SIG-M5 treated with dmso at 0.1 percent for 504 hours (cell line): Measurements from ENCODE around the gene MBP.
"Not testable (repeated sequence)": the region's sequence is repeated elsewhere in the genome, so short reads cannot be mapped to it uniquely, and the experiment has no call there.

Source experiments
- DNase-seq: peaks from one replicate; lab custom pipeline; 2025; ENCODE audit not compliant: unreplicated experiment; lab: John Stamatoyannopoulos, UW

MBP gene

DNA sequence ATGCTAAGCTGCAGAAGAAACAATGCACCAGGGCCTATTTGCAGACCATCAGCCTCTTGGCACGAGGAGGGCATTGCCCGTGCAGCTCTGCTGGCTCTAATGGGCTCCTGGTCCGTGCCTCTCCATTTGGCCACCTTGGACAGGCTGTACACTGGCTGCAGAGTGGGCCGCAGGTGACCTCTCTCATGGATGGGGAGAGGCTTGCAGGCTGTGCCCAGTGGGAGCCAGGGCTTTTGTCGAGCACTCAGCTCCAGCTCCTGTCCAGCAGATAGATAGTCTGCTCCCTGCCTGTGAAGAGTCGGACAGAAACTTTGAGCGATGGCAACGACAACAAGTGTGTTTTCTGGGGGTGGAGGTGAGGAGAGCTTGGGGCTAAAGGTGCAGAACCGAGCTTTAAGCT, 100.9 kb downstream of the MBP start:
- DNase-seq = no peak

DNA sequence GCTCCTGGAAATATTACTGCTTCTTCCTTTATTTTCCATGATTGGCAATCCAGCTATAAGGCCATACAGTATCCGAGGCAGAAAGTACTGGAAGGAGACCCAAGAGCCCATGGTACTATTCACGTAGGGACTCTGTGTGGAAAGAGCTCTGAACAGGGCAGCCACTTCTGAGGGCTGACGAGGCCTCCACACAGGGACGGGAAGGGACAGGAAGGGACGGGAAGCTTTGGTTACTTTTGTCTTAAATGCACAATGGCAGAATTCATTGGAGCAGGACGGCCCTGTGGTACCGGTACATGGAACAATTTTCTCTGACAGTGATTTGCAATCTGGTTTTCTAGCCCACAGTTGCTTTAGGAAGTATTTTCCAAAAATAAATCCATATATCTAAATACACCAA, 102.4 kb downstream of the MBP start:
- DNase-seq = no peak

DNA sequence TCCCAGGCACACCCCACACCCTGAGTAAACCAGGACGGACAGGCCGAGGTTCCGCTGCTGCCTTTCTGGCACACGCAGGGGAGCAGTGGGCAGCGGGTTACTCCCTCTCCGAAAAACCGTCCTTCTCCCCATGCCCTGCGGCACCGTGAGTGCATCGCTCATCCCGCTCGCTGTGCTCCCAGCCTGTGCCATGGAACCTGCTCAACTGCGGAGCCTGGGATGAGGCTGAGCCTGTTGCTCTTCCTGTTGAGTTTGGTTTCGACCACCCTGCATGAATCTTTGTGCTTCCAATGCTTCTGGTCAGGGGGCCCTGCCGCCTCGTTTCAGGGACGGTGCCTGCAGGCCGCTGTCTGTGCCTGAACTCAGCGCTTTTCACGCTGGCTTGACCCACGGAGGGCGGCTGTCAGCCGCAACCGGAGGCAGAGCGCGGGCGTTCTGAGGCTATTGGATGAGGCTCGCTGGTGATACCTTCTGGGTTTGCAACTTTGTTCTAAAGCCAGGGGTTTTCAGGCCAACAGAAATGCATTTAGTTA, 106.7 kb downstream of the MBP start:
- no peak for DNase-seq

DNA sequence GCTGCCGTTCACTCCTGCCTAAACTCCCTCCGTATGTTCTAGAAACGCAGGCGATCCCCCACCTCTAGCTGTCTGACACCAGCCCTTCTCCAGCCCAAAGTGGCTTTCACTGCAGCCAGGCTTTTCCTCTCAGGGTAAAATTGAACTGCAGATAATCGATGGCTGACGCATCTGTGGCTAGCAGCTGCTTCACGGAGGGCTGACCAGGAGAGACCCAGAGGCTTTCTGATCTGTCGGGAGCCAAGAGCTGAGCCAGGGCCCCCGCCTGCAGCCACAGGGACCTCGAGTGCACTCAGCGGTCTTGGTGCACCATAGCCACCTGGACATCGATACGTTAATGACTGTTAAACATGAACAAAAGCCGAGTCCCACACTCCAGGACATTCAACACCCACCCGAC, 107.5 kb downstream of the MBP start:
- DNase-seq = no peak

DNA sequence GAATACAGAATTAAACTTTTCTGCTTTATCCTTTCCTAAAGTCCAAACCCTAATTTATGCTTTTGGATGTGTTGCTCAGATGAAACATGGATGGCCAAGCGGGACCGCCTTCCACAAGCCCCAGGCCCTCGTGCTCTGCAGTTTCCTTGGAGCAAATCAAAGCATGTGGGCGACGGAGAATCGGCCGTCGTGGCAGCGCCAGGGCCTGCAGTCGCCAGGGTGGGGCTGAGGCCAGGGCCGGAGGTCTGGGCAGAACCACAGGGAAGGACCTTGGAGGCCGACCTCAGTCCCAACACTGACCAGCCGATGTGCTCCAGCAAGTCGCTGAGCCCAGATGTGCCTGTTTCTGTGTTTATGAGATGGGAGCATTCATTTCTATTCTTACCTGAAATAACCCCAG, 108.1 kb downstream of the MBP start:
- no peak for DNase-seq

DNA sequence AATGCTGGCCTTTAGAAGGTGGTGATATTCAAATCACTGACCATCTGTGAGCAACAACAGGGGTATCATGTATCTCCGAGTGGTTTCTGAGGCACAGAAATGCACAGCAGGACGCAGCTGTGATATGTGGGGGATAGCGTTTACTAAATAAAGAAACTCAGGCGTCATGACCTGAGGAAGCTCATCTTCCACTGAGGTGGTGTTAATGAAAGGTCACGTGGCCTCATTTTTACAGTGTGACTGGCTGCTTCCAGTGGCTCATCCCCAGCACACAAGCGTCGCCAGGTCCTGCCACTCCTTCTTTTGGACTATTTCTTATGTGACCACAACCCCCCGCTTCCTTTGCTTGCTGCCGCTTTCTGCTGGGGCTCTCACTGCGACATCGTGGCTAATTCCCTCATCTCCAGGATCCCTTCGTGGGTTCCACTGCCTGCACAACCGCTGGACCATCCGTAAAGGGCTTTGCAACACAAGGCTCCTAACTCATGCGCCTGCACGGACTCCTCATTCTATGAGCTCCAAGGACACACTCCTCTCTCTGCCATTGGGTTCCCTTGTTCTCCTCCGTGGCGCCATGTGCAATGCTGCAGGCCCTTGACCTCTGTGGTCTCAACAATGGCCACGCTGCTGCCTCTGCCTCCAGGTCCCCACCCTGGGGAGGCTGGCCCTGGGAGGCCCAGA, 109.3 kb downstream of the MBP start:
- no peak for DNase-seq

DNA sequence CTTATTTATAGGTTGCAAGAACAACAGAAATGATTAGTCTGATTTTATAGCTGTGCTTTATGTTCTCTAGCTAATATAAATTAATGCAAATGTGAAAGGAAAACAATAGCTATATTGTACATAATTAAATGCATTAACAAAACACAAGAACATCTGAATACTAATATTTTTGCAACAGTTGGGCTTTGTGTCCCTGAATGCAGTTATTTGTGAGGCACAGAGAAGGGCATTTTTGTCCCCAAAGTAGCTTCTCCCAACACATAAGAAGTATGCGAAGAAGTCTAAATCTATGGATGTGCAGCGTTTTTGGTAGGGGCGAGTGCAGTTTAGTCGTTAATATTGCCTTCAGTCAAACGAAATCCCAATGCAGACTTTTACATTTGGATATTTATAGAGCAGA, 110.0 kb downstream of the MBP start:
- DNase-seq = no peak

DNA sequence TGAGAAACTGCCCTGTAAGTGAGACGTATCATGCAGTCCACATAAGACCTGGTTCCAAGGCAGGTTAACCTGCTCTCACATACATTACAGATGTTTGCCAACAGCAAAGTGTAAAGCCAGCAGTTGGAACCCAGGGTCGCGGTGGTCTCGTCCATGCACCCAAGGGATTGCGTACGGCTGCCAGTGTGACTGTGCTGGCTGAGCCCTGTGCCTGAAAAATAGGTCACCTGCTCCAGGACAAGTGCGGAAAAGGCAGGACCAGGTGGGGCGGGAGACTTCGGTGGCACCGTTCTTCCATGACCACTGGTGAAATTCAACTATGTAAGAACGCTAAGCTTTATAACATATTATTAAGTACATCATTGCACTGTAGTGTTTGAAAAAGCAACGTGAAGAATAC, 110.5 kb downstream of the MBP start:
- DNase-seq = no peak

DNA sequence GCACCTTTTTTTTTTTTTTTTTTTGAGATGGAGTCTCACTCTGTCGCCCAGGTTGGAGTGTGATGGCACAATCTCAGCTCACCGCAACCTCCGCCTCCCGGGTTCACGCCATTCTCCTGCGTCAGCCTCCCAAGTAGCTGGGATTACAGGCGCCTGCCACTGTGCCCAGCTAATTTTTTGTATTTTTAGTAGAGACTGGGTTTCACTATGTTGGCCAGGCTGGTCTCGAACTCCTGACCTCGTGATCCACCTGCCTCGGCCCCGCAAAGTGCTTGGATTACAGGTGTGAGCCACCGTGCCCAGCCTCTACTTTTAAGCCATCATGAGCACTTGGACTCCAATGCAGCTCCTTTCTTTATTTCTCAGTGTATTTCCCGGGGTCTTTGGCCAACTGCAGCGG, 111.1 kb downstream of the MBP start:
- not testable (repeated sequence) for DNase-seq

DNA sequence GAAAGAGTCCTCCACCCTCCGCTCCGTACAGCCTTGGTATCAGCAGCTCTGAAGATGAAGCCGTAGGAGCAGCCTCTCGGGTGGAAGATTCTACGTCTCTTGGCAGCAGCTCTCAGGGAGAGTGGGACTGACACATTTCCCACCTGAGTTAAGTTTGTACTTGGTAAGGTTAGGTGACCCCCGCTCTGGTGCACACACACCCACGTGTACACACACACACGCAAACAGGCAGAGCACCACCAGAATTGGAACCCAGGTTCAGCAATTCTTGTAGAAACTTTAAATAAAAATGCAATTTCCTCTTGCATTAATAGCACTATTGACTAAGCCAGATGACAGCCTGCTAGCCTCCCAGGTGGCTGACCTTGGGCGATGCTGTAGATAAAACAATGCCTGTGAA, 111.5 kb downstream of the MBP start:
- DNase-seq = no peak

DNA sequence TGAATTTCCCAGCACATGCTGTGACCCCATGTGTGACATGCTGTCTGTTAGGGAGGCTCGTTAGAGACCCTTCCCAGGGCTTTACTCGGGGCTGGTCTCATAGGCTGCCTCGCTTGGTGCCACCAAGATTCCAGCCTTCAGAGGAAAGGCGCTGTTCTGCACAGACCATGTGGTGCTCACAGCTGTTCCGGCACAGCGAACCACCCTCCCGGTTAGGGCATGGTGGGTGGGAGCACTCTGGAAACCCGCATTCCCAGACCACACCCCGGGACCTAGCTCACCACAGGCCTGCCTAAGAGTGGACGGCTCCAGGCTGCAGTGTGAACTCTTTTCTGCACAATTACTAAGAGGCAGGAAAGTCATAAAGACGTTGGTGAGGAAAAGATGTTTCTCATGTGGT, 112.0 kb downstream of the MBP start:
- no peak for DNase-seq

DNA sequence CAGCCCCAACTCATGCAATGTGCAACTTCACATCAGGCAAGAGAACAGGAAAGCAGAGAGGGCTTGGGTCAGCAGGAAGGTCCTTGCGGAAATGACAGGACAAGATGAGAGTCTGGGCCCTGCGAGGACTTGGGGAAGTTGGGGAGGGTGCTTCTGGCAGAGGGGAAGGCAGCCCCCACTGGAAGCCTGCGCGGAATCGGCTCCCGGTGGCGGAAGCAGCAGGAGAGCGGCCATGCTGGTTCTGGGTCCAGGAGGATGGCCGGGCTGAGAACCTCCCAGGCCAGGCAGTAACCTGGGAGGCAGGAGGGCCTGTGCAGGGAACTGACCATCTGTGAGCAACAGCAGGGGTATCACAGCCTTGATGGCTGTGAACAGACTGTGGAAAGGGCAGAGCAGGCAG, 112.9 kb downstream of the MBP start:
- no peak for DNase-seq

DNA sequence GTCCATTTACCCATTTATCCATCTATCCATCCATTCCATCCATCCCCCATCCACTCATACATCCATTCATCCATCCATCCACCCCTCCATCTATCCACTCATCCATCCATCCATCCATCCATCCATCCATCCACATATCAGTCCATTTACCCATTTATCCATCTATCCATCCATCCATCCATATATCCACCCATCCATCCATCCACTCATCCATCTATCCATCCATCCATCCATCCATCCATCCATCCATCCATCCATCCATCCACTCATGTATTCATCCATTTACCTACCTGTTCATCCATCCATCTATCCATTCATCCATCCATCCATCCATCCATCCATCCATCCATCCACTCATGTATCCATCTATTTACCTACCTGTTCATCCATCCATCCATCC, 113.9 kb downstream of the MBP start:
- not testable (repeated sequence) for DNase-seq

DNA sequence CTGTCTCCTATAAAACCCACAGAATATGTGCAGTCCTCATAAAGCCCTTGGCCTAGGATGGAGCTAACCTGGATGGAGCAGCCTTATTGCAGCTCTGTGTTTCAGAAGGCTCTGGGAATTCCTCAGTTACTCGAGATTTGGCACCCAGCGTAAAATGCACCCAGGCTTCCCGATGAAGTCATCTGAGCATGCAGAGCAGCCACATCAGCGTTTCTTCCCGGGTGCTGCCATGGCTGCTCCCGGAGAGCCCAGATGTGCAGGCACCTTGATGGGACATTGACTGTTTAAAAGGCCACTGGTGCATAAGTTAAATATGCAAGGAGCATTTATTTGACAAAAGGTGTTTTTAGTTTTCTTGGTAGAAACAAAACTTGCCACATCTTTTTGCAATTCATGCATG, 115.2 kb downstream of the MBP start:
- no peak for DNase-seq

DNA sequence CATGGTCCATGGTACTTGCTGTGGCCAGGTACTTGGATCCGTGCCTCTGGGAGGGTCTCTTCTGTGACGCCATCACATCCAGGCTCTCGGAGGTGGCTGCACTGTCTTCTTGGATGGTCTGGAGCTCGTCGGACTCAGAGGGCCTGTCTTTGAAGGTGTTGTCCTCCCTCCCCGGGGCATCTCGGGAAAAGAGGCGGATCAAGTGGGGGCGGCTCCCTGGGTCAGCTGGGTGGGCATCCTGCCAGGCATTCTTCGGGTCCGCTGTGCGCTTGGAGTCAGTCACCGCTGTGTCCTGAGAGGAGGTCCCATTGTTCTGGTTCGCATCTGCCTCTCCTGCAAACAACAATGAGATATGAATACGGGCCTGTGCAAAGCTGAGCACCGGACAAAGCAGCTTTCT, 115.6 kb downstream of the MBP start:
- no peak for DNase-seq

DNA sequence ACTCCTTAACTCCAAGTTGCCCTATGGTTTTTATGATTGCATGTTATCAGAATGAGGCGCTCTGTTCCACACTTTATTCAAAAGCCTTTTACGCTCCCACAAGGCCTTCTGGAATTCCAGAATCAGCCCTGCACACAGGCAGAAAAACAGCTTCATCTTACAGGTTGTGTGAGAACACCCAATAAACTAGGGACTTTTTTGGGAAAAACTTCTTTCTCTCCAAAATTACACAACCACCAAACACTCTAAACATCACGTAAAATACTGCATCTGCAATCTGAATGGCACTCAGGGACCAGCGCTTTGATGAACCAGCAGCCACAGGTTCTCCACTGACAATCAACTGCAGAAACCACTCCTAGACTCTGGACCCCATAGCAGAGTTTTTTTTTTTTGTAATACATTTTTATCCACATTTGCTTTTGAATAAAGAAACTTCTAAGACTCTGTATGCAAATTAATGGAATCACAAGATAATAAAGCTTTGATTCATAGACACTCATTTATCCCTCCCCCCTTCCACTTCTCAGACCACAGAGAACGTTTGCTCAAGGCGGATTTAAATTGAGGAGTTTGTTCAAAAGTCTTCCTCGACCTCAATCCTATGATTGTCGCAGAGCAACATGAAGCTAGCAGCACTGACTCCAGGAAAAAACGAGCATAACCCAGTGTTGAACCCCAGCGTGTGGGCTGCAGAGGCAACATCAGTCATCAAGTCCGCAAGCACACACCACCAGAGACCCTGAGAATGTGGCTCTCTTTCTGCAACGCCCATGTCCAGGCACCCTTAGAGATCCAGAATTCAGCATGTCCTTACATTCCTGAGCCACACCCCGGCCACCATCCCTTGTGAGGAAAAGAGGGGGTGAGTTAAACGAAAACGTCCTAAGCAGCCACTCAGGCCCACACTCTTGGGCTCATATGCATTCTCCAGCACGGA, 116.5 kb downstream of the MBP start:
- DNase-seq = no peak

DNA sequence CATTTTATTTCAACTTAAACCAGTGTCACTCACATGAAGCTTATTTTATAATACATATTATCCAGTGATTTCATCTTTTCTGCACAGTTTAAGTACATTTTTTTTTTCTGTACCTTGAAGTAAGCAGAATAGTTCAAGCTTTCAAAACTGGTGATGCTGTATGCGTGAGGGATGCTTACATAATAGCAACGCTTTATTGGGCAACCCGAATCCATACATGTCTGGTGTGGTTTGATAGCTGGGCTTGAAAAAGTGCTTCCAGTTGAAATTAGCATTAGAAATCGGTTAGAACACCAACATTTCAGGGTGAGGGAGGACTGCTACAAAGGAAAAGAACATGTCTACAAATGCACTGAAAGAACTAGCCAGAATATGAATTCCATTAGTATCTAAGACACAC, 117.4 kb downstream of the MBP start:
- DNase-seq = peak; percentile 66

DNA sequence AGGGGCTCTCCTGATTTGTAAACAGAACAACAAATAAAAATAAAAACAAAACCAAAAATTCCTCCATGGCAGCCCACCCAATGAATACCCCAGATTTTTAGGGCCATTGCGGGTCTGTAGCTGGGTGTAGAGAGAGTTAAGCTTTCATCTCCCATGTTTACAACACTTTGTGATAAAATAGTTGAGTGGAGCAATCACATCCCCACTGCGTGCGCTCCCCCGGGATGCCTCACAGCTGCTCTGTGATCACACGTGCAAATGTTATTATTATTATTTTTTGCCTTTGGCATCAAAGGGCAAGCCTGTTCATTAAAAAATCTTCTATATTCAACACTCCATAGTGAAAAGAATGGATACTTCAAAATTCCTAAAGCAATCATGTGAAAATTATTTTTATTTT, 118.0 kb downstream of the MBP start:
- DNase-seq = no peak

DNA sequence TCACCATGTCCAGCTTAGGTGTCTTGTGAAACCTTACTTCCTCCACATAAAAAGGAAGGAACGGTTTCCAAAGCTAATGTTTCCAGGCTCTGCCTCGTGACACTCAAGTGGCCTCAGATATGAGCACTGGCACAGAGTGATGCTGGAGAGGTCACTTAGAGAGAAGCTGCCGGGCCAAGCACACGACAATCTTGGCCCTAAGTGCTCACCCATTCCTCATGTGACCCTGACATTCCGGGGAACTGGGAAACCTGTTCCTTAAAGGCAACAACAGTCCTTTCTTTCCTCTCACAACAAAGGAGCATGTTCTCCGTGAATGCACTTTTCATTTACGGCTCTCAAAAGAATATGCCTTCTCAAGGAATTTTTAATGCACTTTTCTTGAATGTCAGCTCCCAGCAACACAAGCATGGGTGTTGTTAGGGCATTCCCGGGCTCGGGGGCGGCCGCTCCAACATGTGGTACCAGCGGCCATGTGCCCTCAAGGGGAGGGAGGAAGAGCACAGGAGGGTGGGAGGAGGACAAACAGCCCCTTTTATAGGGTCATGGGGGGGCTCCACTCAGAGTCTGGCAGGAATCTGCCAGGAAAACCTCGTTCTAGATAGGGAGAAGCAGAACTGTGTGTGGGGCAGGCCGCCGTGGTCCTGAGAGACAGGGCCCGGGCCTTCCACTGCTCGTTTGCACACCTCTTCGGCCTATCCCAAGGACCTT, 118.6 kb downstream of the MBP start:
- DNase-seq = no peak

DNA sequence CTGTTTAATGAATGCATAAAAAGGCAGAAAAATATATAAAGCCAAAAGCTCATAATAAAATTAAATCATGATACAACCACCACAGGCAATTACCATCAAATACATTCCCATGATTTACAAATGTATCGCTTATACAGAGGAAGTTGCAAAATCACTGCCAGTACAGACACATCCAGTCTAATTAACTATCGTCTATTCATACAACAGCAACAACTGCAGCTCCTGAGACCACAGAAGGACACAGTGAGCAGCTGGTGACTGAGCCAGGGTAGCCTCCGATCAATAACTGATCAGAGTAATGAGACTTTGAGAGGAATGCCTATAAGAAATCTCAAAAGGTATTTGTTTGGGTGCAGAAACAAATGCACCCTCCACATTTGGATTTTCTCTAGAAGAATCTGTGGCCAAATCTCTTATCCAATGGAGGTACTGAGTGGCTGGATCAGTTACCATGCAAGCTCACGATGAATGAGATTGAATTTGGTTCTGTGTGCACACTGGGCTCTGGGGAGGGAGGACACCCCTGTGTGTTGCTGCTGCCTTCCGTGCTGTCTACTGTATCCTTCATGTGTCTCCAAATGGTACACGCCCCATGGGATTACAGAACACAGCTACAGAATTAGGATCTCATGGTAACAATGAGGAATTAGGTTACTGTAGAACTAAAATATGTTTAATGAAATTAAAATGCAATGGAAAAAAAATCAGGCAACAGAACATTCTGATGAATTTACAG, 119.6 kb downstream of the MBP start:
- DNase-seq = no peak

DNA sequence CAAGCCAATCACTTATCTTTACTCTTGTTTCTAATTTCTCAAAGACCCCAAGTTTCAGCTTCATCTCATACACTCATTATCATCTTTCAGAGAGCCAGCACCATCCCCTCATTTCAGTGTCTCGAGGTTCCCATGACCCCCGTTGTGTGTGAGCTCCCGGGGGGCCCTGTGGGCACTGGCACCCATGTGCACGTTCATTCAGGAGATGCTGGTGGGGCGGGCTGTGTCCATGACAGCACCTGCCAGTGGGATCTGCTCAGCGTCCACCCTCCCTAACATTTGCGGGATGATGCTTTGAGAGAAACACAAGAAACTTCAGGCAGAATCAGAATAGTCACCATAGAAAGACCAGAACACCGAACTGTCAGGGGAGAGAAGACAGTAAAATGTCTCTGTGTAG, 120.5 kb downstream of the MBP start:
- DNase-seq = no peak
